T-cell (primary cell): ENCODE measurements around the gene SACM1L. TPM values are rescaled to one million over a fixed set of nuclear protein-coding genes. Genes with fewer than 3 reads are reported as not detected.

ENCODE experiments used
- ATAC-seq, 4 experiments: fragments of 200-7000 bp in 3 of 4; fragments of 150-1000 bp in 1 of 4; cut with Tn5 transposase; replicated peaks in 1 of 4; 1 replicate in 3 of 4; 2 replicates in 1 of 4; pipeline ENCODE4 v1.10.0; 2021; ENCODE audit warnings: moderate library complexity in 3 of 4, mild to moderate bottlenecking in 2 of 4, moderate number of reproducible peaks in 1 of 4
- CTCF ChIA-PET, 2 donors: fragments of 300-600 bp; sonication (Branson Sonifier 250); formaldehyde crosslinking; loops; one replicate each; lab custom pipeline; 2022; ENCODE audit warnings: antibody characterized with exemption in 2 of 2; lab: Charles Lee
- POLR2A ChIA-PET, 2 donors: fragments of 300-600 bp; sonication (Branson Sonifier 250); formaldehyde crosslinking; loops; one replicate each; lab custom pipeline; 2022; ENCODE audit warnings: antibody characterized with exemption in 2 of 2; lab: Charles Lee
- DNase-seq, 35 experiments: peaks; one replicate each; pipeline versions ENCODE4 v3.0.0 to v3.0.0-alpha.2; 2013 to 2023
- H3K27ac ChIP-seq: one replicate; pipeline ENCODE4 v1.5.1; 2013; ENCODE audit warnings: low read length
- H3K27me3 ChIP-seq, 2 experiments: replicated peaks in 1 of 2; 1 replicate in 1 of 2; 2 replicates in 1 of 2; pipeline versions ENCODE4 v1.6.1 to v1.7.0; 2013; ENCODE audit warnings: low read length in 1 of 2, mixed read lengths in 1 of 2; ENCODE audit not compliant: control insufficient read depth in 2 of 2, insufficient read depth in 2 of 2; ENCODE audit errors: extremely low read depth in 1 of 2
- H3K36me3 ChIP-seq, 2 donors: 1 replicate in 1 of 2; 2 replicates in 1 of 2; pipeline versions ENCODE4 v1.6.1 to v1.7.0; 2013; ENCODE audit warnings: low read length in 1 of 2; ENCODE audit not compliant: control insufficient read depth in 2 of 2, insufficient read depth in 1 of 2; ENCODE audit errors: extremely low read depth in 1 of 2
- H3K4me1 ChIP-seq, 2 experiments: 1 replicate in 1 of 2; 2 replicates in 1 of 2; pipeline versions ENCODE4 v1.6.1 to v1.7.0; 2013; ENCODE audit warnings: low read length in 2 of 2, mixed read lengths in 1 of 2; ENCODE audit not compliant: insufficient read depth in 2 of 2, control insufficient read depth in 1 of 2; ENCODE audit errors: extremely low read depth in 1 of 2
- H3K4me3 ChIP-seq, 2 donors: 1 replicate in 1 of 2; 2 replicates in 1 of 2; pipeline versions ENCODE4 v1.5.1 to v1.7.0; 2013; ENCODE audit warnings: mild to moderate bottlenecking in 2 of 2, low read length in 1 of 2, moderate library complexity in 1 of 2; ENCODE audit not compliant: control insufficient read depth in 1 of 2; ENCODE audit errors: extremely low read depth in 1 of 2
- H3K9me3 ChIP-seq: 2 replicates; pipeline ENCODE4 v1.7.0; 2013
- H3K27ac Mint-ChIP-seq, 2 donors: one replicate each; pipeline ENCODE4 v1.8.0; 2020 to 2021; ENCODE audit warnings: mild to moderate bottlenecking in 2 of 2, mixed read lengths in 2 of 2
- H3K27me3 Mint-ChIP-seq, 2 donors: one replicate each; pipeline ENCODE4 v1.8.0; 2021 to 2022; ENCODE audit warnings: mixed read lengths in 2 of 2
- H3K36me3 Mint-ChIP-seq: one replicate; pipeline ENCODE4 v1.8.0; 2021; ENCODE audit warnings: mixed read lengths
- H3K4me1 Mint-ChIP-seq, 3 donors: one replicate each; pipeline ENCODE4 v1.8.0; 2020 to 2022; ENCODE audit warnings: mixed read lengths in 3 of 3, mild to moderate bottlenecking in 1 of 3
- H3K4me3 Mint-ChIP-seq, 3 donors: one replicate each; pipeline ENCODE4 v1.8.0; 2020 to 2022; ENCODE audit warnings: mild to moderate bottlenecking in 3 of 3, mixed read lengths in 3 of 3, moderate library complexity in 3 of 3
- H3K9me3 Mint-ChIP-seq, 3 donors: one replicate each; pipeline ENCODE4 v1.8.0; 2020 to 2022; ENCODE audit warnings: mixed read lengths in 3 of 3
- WGBS: methylation state at CpG from one replicate; pipeline ENCODE4 v1.1.5; 2013; ENCODE audit warnings: missing lambda C conversion rate; ENCODE audit not compliant: insufficient coverage; 5-methylcytosine and 5-hydroxymethylcytosine counted together
- total RNA-seq, 35 experiments: library from RNA in 6 of 35; stranded (reverse) in 6 of 35; fragments of 120-200 nt in 1 of 35; gene quantifications; one replicate each; pipeline versions ENCODE4 v1.2.1 to v1.2.4 and lab custom pipeline; 2013 to 2026

SACM1L gene
- total RNA-seq: 10 to 100 TPM; 62.8 to 81.5 (median 69.1) TPM
- total RNA-seq (2013): 103 TPM
- 49.9 to 153 (median 103) reads per million in 29 experiments for total RNA-seq (lab: John Stamatoyannopoulos, UW)

- peak within 1 kb of the TSS; percentile 73 to 89 (median 89) for H3K4me3 Mint-ChIP-seq
- H3K27me3 Mint-ChIP-seq: peaks cover 3% of the 10 kb centered on the region in 2 donors
- H3K4me3 ChIP-seq: peak within 1 kb of the TSS; percentile 82 to 92
- no peaks in the 10 kb centered on the region for H3K9me3 ChIP-seq
- peak within 1 kb of the TSS; percentile 98 to 99 for H3K27ac Mint-ChIP-seq
- H3K36me3 Mint-ChIP-seq: peaks cover 17% of the 10 kb centered on the region
- DNase-seq: peak; percentile 93 to 99 (median 95)
- WGBS: under 1% methylated on average over 73 of the region's 81 CpGs
- H3K9me3 Mint-ChIP-seq: no peaks in the 10 kb centered on the region
- no peaks in the 10 kb centered on the region for H3K27me3 ChIP-seq
- H3K4me1 Mint-ChIP-seq: peaks cover 64 to 65% (median 64%) of the 10 kb centered on the region in 3 donors
- peak within 1 kb of the TSS; percentile 96 for H3K27ac ChIP-seq
- ChIA-PET CTCF (interaction anchor here in 1 of 2 donors (1.4 to 2.3 kb wide), 3 partner anchors 29 to 32 kb away, joined by 4 to 14 read pairs (median 5); no protein-coding TSS in a partner anchor), POLR2A (interaction anchor here (0.6 to 1.4 kb wide), 4 partner anchors 12 to 1250 kb away, joined by 3 to 7 read pairs (median 4); no protein-coding TSS in a partner anchor)
- peaks cover 0 to 20% of the 10 kb centered on the region in 2 donors for H3K36me3 ChIP-seq
- ATAC-seq: peak; percentile 88 to 92 (median 89)
- H3K4me1 ChIP-seq: peaks cover 36 to 42% of the 10 kb centered on the region in 2 experiments
Observed at GRCh38 chr3:45688882-45689786, at the start of gene SACM1L. TSS of gene SACM1L (plus strand) at chr3:45689396. CDS start at chr3:45689466, 70 bp downstream.

- H3K4me1 ChIP-seq: peaks cover 0 to 3% of the 10 kb centered on the region in 2 experiments
- H3K4me3 ChIP-seq: no peak overlapping the region
- H3K4me3 Mint-ChIP-seq: no peak overlapping the region
- H3K4me1 Mint-ChIP-seq: peaks cover 6 to 13% (median 7%) of the 10 kb centered on the region in 3 donors
- no peaks in the 10 kb centered on the region for H3K9me3 Mint-ChIP-seq
- DNase-seq (no peak), ATAC-seq (no peak)
- no CpG with 5 or more reads among the region's 1 CpG for WGBS
- CTCF ChIA-PET: no interaction called here
- peaks cover 11 to 40% of the 10 kb centered on the region in 2 donors for H3K36me3 ChIP-seq
- POLR2A ChIA-PET: no interaction called here
- no peak overlapping the region for H3K27ac Mint-ChIP-seq
- no peaks in the 10 kb centered on the region for H3K27me3 ChIP-seq
- H3K36me3 Mint-ChIP-seq: peaks cover 44% of the 10 kb centered on the region
- H3K27me3 Mint-ChIP-seq: no peaks in the 10 kb centered on the region
- no peak overlapping the region for H3K27ac ChIP-seq
- no peaks in the 10 kb centered on the region for H3K9me3 ChIP-seq
Observed at GRCh38 chr3:45640091-45640507, 49.1 kb upstream of the SACM1L start.

GRCh38 chr3:45640724-45641361, 48.4 kb upstream of the SACM1L start:
- Mint-ChIP-seq H3K4me3 (no peak overlapping the region), H3K9me3 (no peaks in the 10 kb centered on the region), H3K27me3 (no peaks in the 10 kb centered on the region), H3K27ac (no peak overlapping the region), H3K36me3 (peaks cover 41% of the 10 kb centered on the region), H3K4me1 (peaks cover 6 to 13% (median 7%) of the 10 kb centered on the region in 3 donors)
- peaks cover 0 to 3% of the 10 kb centered on the region in 2 experiments for H3K4me1 ChIP-seq
- ChIA-PET CTCF (interaction anchor here in 1 of 2 donors (0.6 kb wide), 1 partner anchor 561 kb away, joined by 3 read pairs; no protein-coding TSS in a partner anchor), POLR2A (no interaction called here)
- no peak for ATAC-seq
- H3K27ac ChIP-seq: no peak overlapping the region
- no peaks in the 10 kb centered on the region for H3K27me3 ChIP-seq
- WGBS: 86% methylated on average over 1 of the region's 4 CpGs
- peaks cover 14 to 40% of the 10 kb centered on the region in 2 donors for H3K36me3 ChIP-seq
- H3K4me3 ChIP-seq: no peak overlapping the region
- H3K9me3 ChIP-seq: no peaks in the 10 kb centered on the region
- no peak for DNase-seq

- H3K4me3 Mint-ChIP-seq: no peak overlapping the region
- Histone ChIP-seq H3K27ac (no peak overlapping the region), H3K4me3 (no peak overlapping the region), H3K9me3 (no peaks in the 10 kb centered on the region), H3K36me3 (peaks cover 10 to 31% of the 10 kb centered on the region in 2 donors), H3K27me3 (no peaks in the 10 kb centered on the region), H3K4me1 (peaks cover 0 to 3% of the 10 kb centered on the region in 2 experiments)
- 71% methylated on average over 1 of the region's 2 CpGs for WGBS
- peaks cover 6 to 13% (median 7%) of the 10 kb centered on the region in 3 donors for H3K4me1 Mint-ChIP-seq
- no peaks in the 10 kb centered on the region for H3K27me3 Mint-ChIP-seq
- H3K9me3 Mint-ChIP-seq: no peaks in the 10 kb centered on the region
- H3K27ac Mint-ChIP-seq: no peak overlapping the region
- no peak for DNase-seq
- CTCF ChIA-PET: interaction anchor here (0.6 kb wide), 2 partner anchors 51 to 560 kb away, joined by 3 read pairs; no protein-coding TSS in a partner anchor
- POLR2A ChIA-PET: interaction anchor here in 1 of 2 donors (0.7 kb wide), 1 partner anchor 78 kb away, joined by 7 read pairs; no protein-coding TSS in a partner anchor
- no peak for ATAC-seq
- peaks cover 33% of the 10 kb centered on the region for H3K36me3 Mint-ChIP-seq
Observed at GRCh38 chr3:45641756-45642155, 47.4 kb upstream of the SACM1L start.

GRCh38 chr3:45642731-45643152, 46.5 kb upstream of the SACM1L start:
- Mint-ChIP-seq H3K4me1 (peaks cover 6 to 13% (median 7%) of the 10 kb centered on the region in 3 donors), H3K27me3 (no peaks in the 10 kb centered on the region), H3K4me3 (no peak overlapping the region), H3K36me3 (peaks cover 33% of the 10 kb centered on the region), H3K27ac (no peak overlapping the region), H3K9me3 (peaks cover 0 to 2% (median 0%) of the 10 kb centered on the region in 3 donors)
- Histone ChIP-seq H3K4me1 (peaks cover 0 to 3% of the 10 kb centered on the region in 2 experiments), H3K27me3 (no peaks in the 10 kb centered on the region), H3K9me3 (no peaks in the 10 kb centered on the region), H3K36me3 (peaks cover 12 to 30% of the 10 kb centered on the region in 2 donors), H3K4me3 (no peak overlapping the region), H3K27ac (no peak overlapping the region)
- no peak for DNase-seq
- 80% methylated on average over 2 of the region's 6 CpGs for WGBS
- ChIA-PET POLR2A (interaction anchor here in 1 of 2 donors (0.7 to 1.0 kb wide), 2 partner anchors 77 to 285 kb away, joined by 3 to 7 read pairs; no protein-coding TSS in a partner anchor), CTCF (no interaction called here)
- ATAC-seq: no peak
